HCT116 (cell line): ENCODE results near the gene DAP.

Source experiments
- CTCF ChIP-seq, 3 experiments: fragments of 200-600 bp in 1 of 3; sonication (generic) in 1 of 3; IDR thresholded peaks in 2 of 3; conservative IDR thresholded peaks in 1 of 3; 2 replicates each; pipeline ENCODE4 v1.5.1; 2012 to 2017; ENCODE audit warnings: low read depth in 2 of 3, low read length in 2 of 3, antibody characterized with exemption in 1 of 3, borderline replicate concordance in 1 of 3, control low read depth in 1 of 3, mild to moderate bottlenecking in 1 of 3, mixed read lengths in 1 of 3, mixed run types in 1 of 3, moderate library complexity in 1 of 3; ENCODE audit not compliant: insufficient read depth in 1 of 3
- EZH2phosphoT487 ChIP-seq: fragments of 200-600 bp; IDR thresholded peaks from 2 replicates; pipeline ENCODE4 v1.6.1; 2018; ENCODE audit warnings: antibody characterized with exemption, borderline replicate concordance
- FOSL1 ChIP-seq: IDR thresholded peaks from 2 replicates; pipeline ENCODE4 v1.6.1; 2012; ENCODE audit warnings: low read depth
- POLR2A ChIP-seq: IDR thresholded peaks from 2 replicates; pipeline ENCODE4 v1.7.0; 2011; ENCODE audit warnings: borderline replicate concordance; ENCODE audit not compliant: insufficient read depth, insufficient read length; ENCODE audit errors: extremely low read depth
- RAD21 ChIP-seq: IDR thresholded peaks from 2 replicates; pipeline ENCODE4 v1.6.1; 2012; ENCODE audit warnings: low read depth, mild to moderate bottlenecking
- REST ChIP-seq: IDR thresholded peaks from 2 replicates; pipeline ENCODE4 v1.6.1; 2012; ENCODE audit warnings: low read depth
- ZFX ChIP-seq: fragments of 450-650 bp; IDR thresholded peaks from 2 replicates; pipeline ENCODE4 v1.6.1; 2017

GRCh38 chr5:10715605-10716290 lies 45.3 kb downstream of the DAP start:
- TF ChIP-seq FOSL1 (no peak), POLR2A (no peak), CTCF (IDR thresholded peaks at IDR 0.05 in 2 of 3, conservative IDR thresholded peaks at IDR 0.05 in 1 of 3; ENCODE audit: borderline replicate concordance in 1 of 3, insufficient read depth in 1 of 3, low read depth in 2 of 3, low read length in 2 of 3) (no peak), RAD21 (no peak), ZFX (no peak), REST (no peak), EZH2phosphoT487 (no peak)
